IMR-90 (cell line): Measurements from ENCODE around the gene EYS.

ENCODE experiments used
- BHLHE40 ChIP-seq: fragments of 150-350 bp; IDR thresholded peaks from 2 replicates; pipeline ENCODE4 v1.6.1; 2016; ENCODE audit warnings: mild to moderate bottlenecking, low read depth, low read length
- FOS ChIP-seq: fragments of 150-350 bp; IDR thresholded peaks from 2 replicates; pipeline ENCODE4 v1.6.1; 2016; ENCODE audit warnings: low read depth, low read length
- MXI1 ChIP-seq: IDR thresholded peaks from 2 replicates; pipeline ENCODE4 v1.6.1; 2012; ENCODE audit warnings: low read depth, mild to moderate bottlenecking, low read length, moderate library complexity, borderline replicate concordance
- NFE2L2 ChIP-seq: fragments of 150-350 bp; IDR thresholded peaks from 2 replicates; pipeline ENCODE4 v1.6.1; 2016; ENCODE audit warnings: low read depth, mild to moderate bottlenecking, low read length
- POLR2A ChIP-seq: IDR thresholded peaks from 2 replicates; pipeline ENCODE4 v1.6.1; 2012; ENCODE audit warnings: mild to moderate bottlenecking, low read depth, low read length
- RAD21 ChIP-seq: IDR thresholded peaks from 2 replicates; pipeline ENCODE4 v1.6.1; 2012; ENCODE audit warnings: low read length, improper control_type of control experiment
- RCOR1 ChIP-seq: IDR thresholded peaks from 2 replicates; pipeline ENCODE4 v1.6.1; 2012; ENCODE audit warnings: mild to moderate bottlenecking, low read length, improper control_type of control experiment; ENCODE audit not compliant: insufficient replicate concordance
- RFX5 ChIP-seq: IDR thresholded peaks from 2 replicates; pipeline ENCODE4 v1.8.0; 2012; ENCODE audit warnings: low read depth, mild to moderate bottlenecking, low read length, moderate library complexity
- SMC3 ChIP-seq: fragments of 150-350 bp; IDR thresholded peaks from 2 replicates; pipeline ENCODE4 v1.6.1; 2016; ENCODE audit warnings: low read depth, mild to moderate bottlenecking, antibody characterized with exemption, low read length, moderate library complexity
- TF ChIP-seq, protein P1 (sequence below): conservative IDR thresholded peaks from 2 replicates; pipeline ENCODE4 v1.5.1; 2012; ENCODE audit warnings: mild to moderate bottlenecking, low read depth, low read length, improper control_type of control experiment
- TF ChIP-seq, protein P2 (sequence below): fragments of 150-350 bp; IDR thresholded peaks from 2 replicates; pipeline ENCODE4 v1.6.1; 2017; ENCODE audit warnings: mild to moderate bottlenecking, antibody characterized with exemption, low read length, low read depth

DNA sequence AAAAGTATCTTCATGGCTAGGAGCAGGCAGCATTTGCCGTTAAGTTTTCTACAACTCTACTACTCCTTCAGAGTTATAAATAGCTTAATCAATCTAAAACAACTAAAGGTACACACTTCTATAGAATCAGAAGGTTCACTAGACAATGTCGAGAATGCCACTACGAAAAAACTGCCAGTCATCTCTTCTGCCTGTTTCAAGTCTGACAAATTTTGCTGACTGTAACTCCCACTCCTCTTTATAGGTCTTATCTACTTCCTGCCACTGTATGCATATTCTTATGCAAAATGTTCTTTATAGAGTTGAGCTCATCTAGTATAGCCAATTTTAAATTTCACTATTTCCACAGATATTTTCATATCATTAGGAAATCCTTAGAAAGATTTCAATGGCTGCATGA is 160.1 kb downstream of the EYS start:
- TF ChIP-seq, protein P1, sequence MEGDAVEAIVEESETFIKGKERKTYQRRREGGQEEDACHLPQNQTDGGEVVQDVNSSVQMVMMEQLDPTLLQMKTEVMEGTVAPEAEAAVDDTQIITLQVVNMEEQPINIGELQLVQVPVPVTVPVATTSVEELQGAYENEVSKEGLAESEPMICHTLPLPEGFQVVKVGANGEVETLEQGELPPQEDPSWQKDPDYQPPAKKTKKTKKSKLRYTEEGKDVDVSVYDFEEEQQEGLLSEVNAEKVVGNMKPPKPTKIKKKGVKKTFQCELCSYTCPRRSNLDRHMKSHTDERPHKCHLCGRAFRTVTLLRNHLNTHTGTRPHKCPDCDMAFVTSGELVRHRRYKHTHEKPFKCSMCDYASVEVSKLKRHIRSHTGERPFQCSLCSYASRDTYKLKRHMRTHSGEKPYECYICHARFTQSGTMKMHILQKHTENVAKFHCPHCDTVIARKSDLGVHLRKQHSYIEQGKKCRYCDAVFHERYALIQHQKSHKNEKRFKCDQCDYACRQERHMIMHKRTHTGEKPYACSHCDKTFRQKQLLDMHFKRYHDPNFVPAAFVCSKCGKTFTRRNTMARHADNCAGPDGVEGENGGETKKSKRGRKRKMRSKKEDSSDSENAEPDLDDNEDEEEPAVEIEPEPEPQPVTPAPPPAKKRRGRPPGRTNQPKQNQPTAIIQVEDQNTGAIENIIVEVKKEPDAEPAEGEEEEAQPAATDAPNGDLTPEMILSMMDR: no peak
- TF ChIP-seq RAD21 (no peak), POLR2A (no peak), BHLHE40 (no peak), SMC3 (no peak), MXI1 (no peak), NFE2L2 (0 out of 2 replicates have a peak, but pooled peaks have one; percentile 18), RFX5 (no peak), FOS (no peak), RCOR1 (no peak)
- TF ChIP-seq, protein P2, sequence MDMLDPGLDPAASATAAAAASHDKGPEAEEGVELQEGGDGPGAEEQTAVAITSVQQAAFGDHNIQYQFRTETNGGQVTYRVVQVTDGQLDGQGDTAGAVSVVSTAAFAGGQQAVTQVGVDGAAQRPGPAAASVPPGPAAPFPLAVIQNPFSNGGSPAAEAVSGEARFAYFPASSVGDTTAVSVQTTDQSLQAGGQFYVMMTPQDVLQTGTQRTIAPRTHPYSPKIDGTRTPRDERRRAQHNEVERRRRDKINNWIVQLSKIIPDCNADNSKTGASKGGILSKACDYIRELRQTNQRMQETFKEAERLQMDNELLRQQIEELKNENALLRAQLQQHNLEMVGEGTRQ: no peak
